ENCODE data around the gene ATAD1.

DNA sequence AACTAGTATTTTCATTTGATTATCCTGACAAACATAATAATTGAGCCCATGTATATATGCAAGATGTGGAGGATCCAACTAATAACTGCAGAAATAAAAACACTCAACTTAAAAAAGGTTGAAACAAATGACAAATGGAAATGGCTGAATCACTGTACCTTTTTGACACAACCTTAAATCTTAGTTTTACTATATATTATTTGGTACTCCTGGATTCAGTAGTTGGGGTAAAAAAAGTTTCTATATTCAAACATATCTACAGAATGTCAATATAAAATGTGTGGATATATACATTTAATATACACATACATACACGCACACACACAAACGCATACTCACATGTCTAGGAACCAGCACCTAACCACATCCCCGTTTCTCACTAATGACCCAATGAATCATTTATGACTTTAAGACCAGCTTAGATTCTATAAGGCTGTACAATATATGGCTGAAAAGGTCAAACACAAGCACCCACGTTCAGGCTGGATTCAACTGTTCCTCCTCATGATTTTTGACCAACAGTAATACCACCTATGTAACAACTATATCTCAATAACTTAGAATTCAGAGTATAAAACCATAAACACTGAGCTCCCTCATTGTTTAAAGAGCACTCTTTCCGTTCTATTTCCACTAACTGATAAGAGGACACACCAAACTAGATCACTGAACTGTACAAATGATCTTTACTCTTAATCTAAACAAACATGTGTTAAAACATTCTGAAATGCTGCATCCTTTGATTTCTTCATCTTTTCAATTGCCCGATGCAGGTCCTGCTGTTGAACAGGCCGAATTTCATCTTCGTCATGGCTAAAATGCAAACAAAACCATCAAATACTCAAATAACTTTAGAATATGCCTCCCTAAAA lies 63.8 kb downstream of the ATAD1 start:
- TF ChIP-seq CTCF (conservative IDR thresholded peaks at IDR 0.05; ENCODE audit: low read depth, low read length), result no peak
- TF ChIP-seq EZH2 (IDR thresholded peaks at IDR 0.05; ENCODE audit: borderline replicate concordance, low read depth, low read length, poor library complexity, severe bottlenecking), result no peak
